ENCODE data around the gene GTF2A1L. TPM values are rescaled to one million over a fixed set of nuclear protein-coding genes. Genes with fewer than 3 reads are reported as not detected.

GTF2A1L gene
- total RNA-seq, 1 experiment from 2014 or later = not detected

DNA sequence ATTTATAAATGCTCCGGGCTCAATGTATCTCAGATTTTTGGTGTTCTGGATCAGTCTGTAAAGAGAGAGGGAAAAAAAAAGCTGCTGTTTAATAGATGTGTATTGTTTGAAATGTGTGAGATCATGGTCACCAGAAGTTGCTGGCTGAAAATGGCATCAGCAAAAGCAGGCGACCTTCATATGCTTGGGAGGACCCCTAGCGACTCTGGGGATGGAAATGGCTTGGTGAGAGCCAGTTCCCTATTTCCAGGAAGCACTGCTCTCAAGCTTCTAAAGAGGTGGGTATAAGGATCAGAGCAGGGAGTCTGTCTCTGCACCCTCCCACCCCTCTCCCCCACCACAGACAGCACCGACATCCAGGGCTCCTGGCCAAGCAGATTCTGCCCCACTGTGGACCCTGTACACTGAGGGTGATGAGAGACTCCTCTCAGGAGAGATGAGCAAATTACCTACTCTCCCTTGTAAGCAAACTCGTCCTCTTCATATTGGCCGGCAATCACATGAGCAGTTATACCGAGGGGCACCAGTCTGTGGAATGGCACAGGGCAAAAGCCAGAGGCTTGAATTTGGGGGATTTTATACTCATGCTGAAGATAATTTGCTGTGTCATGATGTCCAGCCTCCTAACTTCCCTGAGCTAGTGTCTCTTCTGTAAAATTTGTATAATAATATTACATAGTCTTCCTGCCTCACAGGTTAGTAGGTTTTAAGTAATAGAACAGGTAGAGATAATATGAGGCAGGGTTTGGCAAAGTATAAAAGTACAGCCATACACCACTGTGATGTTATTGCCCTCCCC, 108.2 kb downstream of the GTF2A1L start:
- intact Hi-C loops (cut with micrococcal nuclease; ENCODE audit: unreplicated experiment) = loop anchor here (2.0 kb wide), 1 partner anchor 103 kb away; no protein-coding TSS in a partner anchor
- POLR2A ChIA-PET (ENCODE audit: unreplicated experiment) = no interaction called here

DNA sequence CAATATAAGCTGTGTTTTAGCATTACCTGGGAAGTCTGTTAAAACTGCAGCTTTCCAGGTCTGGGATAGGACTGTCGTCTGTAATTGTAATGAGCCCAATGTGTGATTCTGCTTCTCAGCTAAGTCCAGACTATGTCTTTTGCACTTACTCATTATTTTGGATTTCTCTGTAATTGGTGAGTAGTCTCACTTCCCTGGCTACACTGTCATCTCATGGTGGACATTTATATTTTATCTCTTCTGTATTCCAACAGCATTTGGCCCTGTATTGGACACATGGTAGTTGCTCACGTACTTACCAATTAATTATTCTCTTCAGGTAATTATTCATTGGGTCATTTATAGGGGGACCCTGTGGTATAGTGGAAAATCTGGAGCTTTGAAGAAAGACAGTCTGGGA, 109.9 kb downstream of the GTF2A1L start:
- Histone ChIP-seq H4K20me1 (ENCODE audit: insufficient read depth) (no peaks in the 10 kb centered on the region), H3K36me3 (ENCODE audit: low read depth) (no peaks in the 10 kb centered on the region), H3K27ac (no peak overlapping the region), H3K4me1 (replicated peaks; ENCODE audit: insufficient read depth) (no peaks in the 10 kb centered on the region), H3K79me2 (ENCODE audit: low read depth) (no peaks in the 10 kb centered on the region), H3K4me2 (no peak overlapping the region), H3K9me2 (ENCODE audit: insufficient read depth) (no peaks in the 10 kb centered on the region), H2AFZ (no peak overlapping the region), H3K9me3 (ENCODE audit: insufficient read depth, low read depth) (no peaks in the 10 kb centered on the region), H3K27me3 (ENCODE audit: insufficient read depth, low read depth) (no peaks in the 10 kb centered on the region), H3F3A (ENCODE audit: insufficient read depth, low read depth) (no peaks in the 10 kb centered on the region), H3K4me3 (no peak overlapping the region)
- no peak for TF ChIP-seq EZH2 (IDR thresholded peaks at IDR 0.05; ENCODE audit: low read depth)
- TF ChIP-seq, protein P1, sequence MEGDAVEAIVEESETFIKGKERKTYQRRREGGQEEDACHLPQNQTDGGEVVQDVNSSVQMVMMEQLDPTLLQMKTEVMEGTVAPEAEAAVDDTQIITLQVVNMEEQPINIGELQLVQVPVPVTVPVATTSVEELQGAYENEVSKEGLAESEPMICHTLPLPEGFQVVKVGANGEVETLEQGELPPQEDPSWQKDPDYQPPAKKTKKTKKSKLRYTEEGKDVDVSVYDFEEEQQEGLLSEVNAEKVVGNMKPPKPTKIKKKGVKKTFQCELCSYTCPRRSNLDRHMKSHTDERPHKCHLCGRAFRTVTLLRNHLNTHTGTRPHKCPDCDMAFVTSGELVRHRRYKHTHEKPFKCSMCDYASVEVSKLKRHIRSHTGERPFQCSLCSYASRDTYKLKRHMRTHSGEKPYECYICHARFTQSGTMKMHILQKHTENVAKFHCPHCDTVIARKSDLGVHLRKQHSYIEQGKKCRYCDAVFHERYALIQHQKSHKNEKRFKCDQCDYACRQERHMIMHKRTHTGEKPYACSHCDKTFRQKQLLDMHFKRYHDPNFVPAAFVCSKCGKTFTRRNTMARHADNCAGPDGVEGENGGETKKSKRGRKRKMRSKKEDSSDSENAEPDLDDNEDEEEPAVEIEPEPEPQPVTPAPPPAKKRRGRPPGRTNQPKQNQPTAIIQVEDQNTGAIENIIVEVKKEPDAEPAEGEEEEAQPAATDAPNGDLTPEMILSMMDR (conservative IDR thresholded peaks at IDR 0.05) = peak; percentile 48; the same call in 1 of the 2 replicates
- CTCF ChIA-PET = interaction anchor here (1.0 kb wide), 1 partner anchor 127 kb away, joined by 3 read pairs; no protein-coding TSS in a partner anchor
- no TSS peak for BruUV-seq (replicated peaks)
- DNase-seq = no peak
- POLR2A ChIA-PET (ENCODE audit: unreplicated experiment) = interaction anchor here (0.7 kb wide), 1 partner anchor 109 kb away, joined by 11 read pairs; no protein-coding TSS in a partner anchor
- intact Hi-C loops (cut with micrococcal nuclease; ENCODE audit: unreplicated experiment) = loop anchor here (1.0 to 2.0 kb wide), 2 partner anchors 105 to 126 kb away; no protein-coding TSS in a partner anchor

More for the DNA sequence above, 108.2 kb downstream of the GTF2A1L start:
- BruUV-seq (replicated peaks) = no TSS peak
- DNase-seq = no peak
- Histone ChIP-seq H3F3A (ENCODE audit: insufficient read depth, low read depth) (no peaks in the 10 kb centered on the region), H2AFZ (no peak overlapping the region), H3K27me3 (ENCODE audit: insufficient read depth, low read depth) (no peaks in the 10 kb centered on the region), H3K36me3 (ENCODE audit: low read depth) (no peaks in the 10 kb centered on the region), H3K27ac (no peak overlapping the region), H3K9me2 (ENCODE audit: insufficient read depth) (no peaks in the 10 kb centered on the region), H3K9me3 (ENCODE audit: insufficient read depth, low read depth) (no peaks in the 10 kb centered on the region), H3K4me3 (no peak overlapping the region), H3K4me1 (replicated peaks; ENCODE audit: insufficient read depth) (no peaks in the 10 kb centered on the region), H3K79me2 (ENCODE audit: low read depth) (no peaks in the 10 kb centered on the region), H3K4me2 (no peak overlapping the region), H4K20me1 (ENCODE audit: insufficient read depth) (no peaks in the 10 kb centered on the region)
- TF ChIP-seq, protein P1 (conservative IDR thresholded peaks at IDR 0.05) = no peak
- no peak for TF ChIP-seq EZH2 (IDR thresholded peaks at IDR 0.05; ENCODE audit: low read depth)
- CTCF ChIA-PET = no interaction called here

GRCh38 chr2:48728295-48728694, 110.6 kb downstream of the GTF2A1L start:
- Histone ChIP-seq H4K20me1 (ENCODE audit: insufficient read depth) (no peaks in the 10 kb centered on the region), H3K27me3 (ENCODE audit: insufficient read depth, low read depth) (0 out of 2 replicates have a peak, but pooled peaks cover 5% of the 10 kb centered on the region), H3K36me3 (ENCODE audit: low read depth) (no peaks in the 10 kb centered on the region), H3K9me2 (ENCODE audit: insufficient read depth) (no peaks in the 10 kb centered on the region), H3K4me2 (no peak overlapping the region), H3K27ac (no peak overlapping the region), H3K79me2 (ENCODE audit: low read depth) (no peaks in the 10 kb centered on the region), H3K4me3 (no peak overlapping the region), H3K4me1 (replicated peaks; ENCODE audit: insufficient read depth) (no peaks in the 10 kb centered on the region), H3F3A (ENCODE audit: insufficient read depth, low read depth) (no peaks in the 10 kb centered on the region), H2AFZ (no peak overlapping the region), H3K9me3 (ENCODE audit: insufficient read depth, low read depth) (no peaks in the 10 kb centered on the region)
- ChIA-PET POLR2A (ENCODE audit: unreplicated experiment) (no interaction called here), CTCF (interaction anchor here (0.6 kb wide), 1 partner anchor 268 kb away, joined by 4 read pairs; no protein-coding TSS in a partner anchor)
- intact Hi-C loops (cut with micrococcal nuclease; ENCODE audit: unreplicated experiment) = no loop called here
- DNase-seq = no peak
- BruUV-seq (replicated peaks) = no TSS peak
- no peak for TF ChIP-seq EZH2 (IDR thresholded peaks at IDR 0.05; ENCODE audit: low read depth)
- TF ChIP-seq, protein P1 (conservative IDR thresholded peaks at IDR 0.05) = no peak
